Panc1 (cell line): ENCODE results near the gene RPE. TPM values are rescaled to one million over a fixed set of nuclear protein-coding genes. Genes with fewer than 3 reads are reported as not detected.

Source experiments
- ATAC-seq: fragments of 200-7000 bp; cut with Tn5 transposase; 2 replicates; pipeline ENCODE4 v1.9.1; 2020; ENCODE audit warnings: mild to moderate bottlenecking, moderate library complexity
- Bru-seq: library from RNA; stranded (reverse); fragments of 400-500 nt; gene quantifications from one replicate; lab custom pipeline; 2021; lab: Mats Ljungman, UMichigan
- BruChase-seq, 2 experiments: library from RNA; stranded (reverse); fragments of 400-500 nt; gene quantifications; one replicate each; lab custom pipeline; 2021; lab: Mats Ljungman, UMichigan
- BruUV-seq: library from RNA; stranded (reverse); fragments of 400-500 nt; replicated peaks from 2 replicates; lab custom pipeline; 2021; lab: Mats Ljungman, UMichigan
- CTCF ChIA-PET: fragments of 300-600 bp; sonication (Branson Sonifier 250); formaldehyde crosslinking; loops from one replicate; lab custom pipeline; 2022; ENCODE audit warnings: antibody characterized with exemption; lab: Charles Lee
- POLR2A ChIA-PET: fragments of 300-600 bp; sonication (Branson Sonifier 250); formaldehyde crosslinking; loops from one replicate; lab custom pipeline; 2022; ENCODE audit warnings: antibody characterized with exemption; lab: Charles Lee
- DNase-seq: peaks from one replicate; pipeline ENCODE4 v3.0.0-alpha.2; 2010; ENCODE audit warnings: low read depth, low spot score
- H3K27ac ChIP-seq: 2 replicates; pipeline ENCODE4 v1.5.1; 2011; ENCODE audit warnings: mild to moderate bottlenecking, low read length, inconsistent platforms
- H3K27me3 ChIP-seq: fragments of 200-500 bp; sonication (Bioruptor generic); 2 replicates; pipeline ENCODE4 v1.6.0; 2014; ENCODE audit warnings: low read length, inconsistent platforms; ENCODE audit not compliant: control insufficient read depth, insufficient read depth
- H3K36me3 ChIP-seq: fragments of 200-500 bp; sonication (Bioruptor generic); 2 replicates; pipeline ENCODE4 v1.5.1; 2014; ENCODE audit warnings: inconsistent platforms, mild to moderate bottlenecking, low read length, moderate library complexity; ENCODE audit not compliant: control insufficient read depth, insufficient read depth
- H3K4me1 ChIP-seq: 2 replicates; pipeline ENCODE4 v1.5.1; 2011; ENCODE audit warnings: inconsistent platforms, mild to moderate bottlenecking, low read length, moderate library complexity; ENCODE audit not compliant: control insufficient read depth, insufficient read depth
- H3K4me3 ChIP-seq, 2 experiments: 2 replicates each; pipeline ENCODE4 v1.5.1; 2011 to 2012; ENCODE audit warnings: low read depth in 2 of 2, low read length in 2 of 2, mild to moderate bottlenecking in 2 of 2, inconsistent platforms in 1 of 2, moderate library complexity in 1 of 2
- H3K9me3 ChIP-seq: fragments of 200-500 bp; sonication (Bioruptor generic); 2 replicates; pipeline ENCODE4 v1.5.1; 2014; ENCODE audit warnings: low read depth, mild to moderate bottlenecking, inconsistent platforms, low read length, moderate library complexity; ENCODE audit not compliant: control insufficient read depth, insufficient read depth
- POLR2AphosphoS5 ChIP-seq: IDR thresholded peaks from 2 replicates; pipeline ENCODE4 v1.6.1; 2012; ENCODE audit warnings: mild to moderate bottlenecking, low read depth, low read length, moderate library complexity
- SIN3A ChIP-seq: IDR thresholded peaks from 2 replicates; pipeline ENCODE4 v1.6.1; 2012; ENCODE audit warnings: low read depth, mild to moderate bottlenecking, low read length, moderate library complexity, borderline replicate concordance; ENCODE audit not compliant: insufficient read depth
- TCF7L2 ChIP-seq: IDR thresholded peaks from 2 replicates; pipeline ENCODE4 v1.6.1; 2011; ENCODE audit warnings: mild to moderate bottlenecking, low read depth, low read length, inconsistent platforms
- in situ Hi-C: cut with HindIII; loops from 2 replicates; pipeline ENCODE4 v1.10.0; 2016; ENCODE audit warnings: low sequenced_read_pairs, low pct_unique_long_range_greater_than_20kb
- intact Hi-C: fragments of 100-400 bp; cut with micrococcal nuclease; formaldehyde crosslinking; loops from one replicate; pipeline ENCODE4 v1.10.0; 2022; ENCODE audit not compliant: unreplicated experiment
- long read RNA-seq: library from polyadenylated mRNA; unstranded; transcript quantifications from one replicate; pipeline ENCODE4 v2.0.0, GENCODE V29; 2021; ENCODE audit not compliant: unreplicated experiment
- polyA plus RNA-seq: library from polyadenylated mRNA; unstranded; fragments of >200 nt; gene quantifications from one replicate; pipeline ENCODE4 v1.2.1, GENCODE V29; 2012; ENCODE audit warnings: missing spikeins; ENCODE audit not compliant: insufficient read length
- total RNA-seq: library from RNA; stranded (reverse); gene quantifications from one replicate; pipeline ENCODE4 v1.2.1, GENCODE V29; 2021; ENCODE audit not compliant: unreplicated experiment
- TF ChIP-seq, protein P1 (sequence below), 2 experiments: IDR thresholded peaks; 2 replicates each; pipeline ENCODE4 v1.6.1; 2011 to 2012; ENCODE audit warnings: low read depth in 2 of 2, control low read depth in 1 of 2, low read length in 1 of 2, mild to moderate bottlenecking in 1 of 2, moderate library complexity in 1 of 2; ENCODE audit not compliant: insufficient read depth in 1 of 2
- TF ChIP-seq, protein P2 (sequence below): fragments of 450-650 bp; IDR thresholded peaks from 2 replicates; pipeline ENCODE4 v1.5.1; 2017; ENCODE audit warnings: mild to moderate bottlenecking

RPE gene
- 100 TPM for total RNA-seq
- 72.1 TPM for polyA plus RNA-seq
- percentile 97 among the genes with signal in this experiment for Bru-seq, nascent RNA
- BruChase-seq, experiment 1, labeled RNA remaining after a 2-hour chase = percentile 98 among the genes with signal in this experiment
- percentile 97 among the genes with signal in this experiment for BruChase-seq, experiment 2, labeled RNA remaining after a 6-hour chase
- long read RNA-seq, transcript RPE-208 (7 exons, 1,128 nt) = minor isoform, 34 of 253 reads
- long read RNA-seq, transcript RPE-202 (6 exons, 2,569 nt) = major isoform, 152 of 253 reads
- long read RNA-seq, transcript RPE-205 (7 exons, 925 nt) = minor isoform, 8 of 253 reads
- long read RNA-seq, partial matches to known transcripts = 7 of 253 reads
- long read RNA-seq, other reads (novel, unspliced or antisense) = 40 of 253 reads

DNA sequence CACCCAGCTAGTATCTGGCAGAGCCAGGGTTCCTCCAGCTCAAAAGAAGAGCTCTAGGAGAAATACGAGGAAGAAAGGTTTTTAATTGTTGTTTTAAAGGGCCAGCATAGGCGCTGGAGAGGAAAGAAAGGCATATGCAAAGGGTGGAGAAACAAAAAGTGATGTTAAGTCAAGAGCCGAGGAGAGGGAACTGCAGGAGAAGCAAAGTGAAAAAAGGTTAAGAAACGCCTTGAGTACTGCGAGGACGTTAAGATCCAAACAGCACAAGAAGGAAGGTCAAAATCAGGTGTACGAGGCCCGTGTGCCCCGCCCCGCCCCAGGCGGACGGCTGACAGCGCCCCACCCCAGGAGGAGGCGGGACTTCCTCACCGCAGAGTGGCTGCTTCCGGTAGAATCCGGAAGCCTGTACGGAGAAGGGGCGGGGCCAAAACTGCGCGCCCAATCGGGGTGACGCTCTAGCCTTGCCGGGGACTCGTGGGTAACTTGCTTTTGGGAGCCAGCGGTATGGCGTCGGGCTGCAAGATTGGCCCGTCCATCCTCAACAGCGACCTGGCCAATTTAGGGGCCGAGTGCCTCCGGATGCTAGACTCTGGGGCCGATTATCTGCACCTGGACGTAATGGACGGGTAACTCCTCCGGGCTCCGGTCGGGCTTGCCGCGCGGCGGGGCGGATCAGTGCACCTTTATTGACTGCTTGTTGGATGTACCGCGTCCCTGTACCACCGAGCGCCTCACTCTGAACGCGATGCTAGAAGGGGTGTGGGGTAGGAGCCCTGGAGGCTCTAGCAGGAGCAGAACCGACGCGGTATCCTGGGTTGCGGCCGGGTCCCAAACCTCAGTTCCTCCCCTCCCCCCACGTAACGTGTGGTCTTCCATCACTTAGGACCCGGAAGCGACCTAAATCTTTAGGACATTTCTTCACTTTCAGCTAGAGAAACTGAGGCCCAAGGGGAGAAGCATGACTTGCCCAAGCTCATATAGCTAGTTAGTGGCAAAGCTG is at the start of gene RPE:
RPE (plus strand) TSS at position 481 of the 1,000 bp plus-strand sequence; CDS start at position 505, 24 bp downstream.
- Histone ChIP-seq H3K36me3 (peaks cover 6% of the 10 kb centered on the region), H3K4me1 (peaks cover 23% of the 10 kb centered on the region), H3K27me3 (no peaks in the 10 kb centered on the region), H3K4me3 (peak within 1 kb of the TSS; percentile 79 to 85), H3K9me3 (no peaks in the 10 kb centered on the region), H3K27ac (peak within 1 kb of the TSS; percentile 98)
- TF ChIP-seq, protein P1, sequence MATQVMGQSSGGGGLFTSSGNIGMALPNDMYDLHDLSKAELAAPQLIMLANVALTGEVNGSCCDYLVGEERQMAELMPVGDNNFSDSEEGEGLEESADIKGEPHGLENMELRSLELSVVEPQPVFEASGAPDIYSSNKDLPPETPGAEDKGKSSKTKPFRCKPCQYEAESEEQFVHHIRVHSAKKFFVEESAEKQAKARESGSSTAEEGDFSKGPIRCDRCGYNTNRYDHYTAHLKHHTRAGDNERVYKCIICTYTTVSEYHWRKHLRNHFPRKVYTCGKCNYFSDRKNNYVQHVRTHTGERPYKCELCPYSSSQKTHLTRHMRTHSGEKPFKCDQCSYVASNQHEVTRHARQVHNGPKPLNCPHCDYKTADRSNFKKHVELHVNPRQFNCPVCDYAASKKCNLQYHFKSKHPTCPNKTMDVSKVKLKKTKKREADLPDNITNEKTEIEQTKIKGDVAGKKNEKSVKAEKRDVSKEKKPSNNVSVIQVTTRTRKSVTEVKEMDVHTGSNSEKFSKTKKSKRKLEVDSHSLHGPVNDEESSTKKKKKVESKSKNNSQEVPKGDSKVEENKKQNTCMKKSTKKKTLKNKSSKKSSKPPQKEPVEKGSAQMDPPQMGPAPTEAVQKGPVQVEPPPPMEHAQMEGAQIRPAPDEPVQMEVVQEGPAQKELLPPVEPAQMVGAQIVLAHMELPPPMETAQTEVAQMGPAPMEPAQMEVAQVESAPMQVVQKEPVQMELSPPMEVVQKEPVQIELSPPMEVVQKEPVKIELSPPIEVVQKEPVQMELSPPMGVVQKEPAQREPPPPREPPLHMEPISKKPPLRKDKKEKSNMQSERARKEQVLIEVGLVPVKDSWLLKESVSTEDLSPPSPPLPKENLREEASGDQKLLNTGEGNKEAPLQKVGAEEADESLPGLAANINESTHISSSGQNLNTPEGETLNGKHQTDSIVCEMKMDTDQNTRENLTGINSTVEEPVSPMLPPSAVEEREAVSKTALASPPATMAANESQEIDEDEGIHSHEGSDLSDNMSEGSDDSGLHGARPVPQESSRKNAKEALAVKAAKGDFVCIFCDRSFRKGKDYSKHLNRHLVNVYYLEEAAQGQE (IDR thresholded peaks at IDR 0.05; ENCODE audit: insufficient read depth in 1 of 2, low read depth in 2 of 2, low read length in 1 of 2) = no peak
- 0 out of 2 replicates have a peak, but pooled peaks have one; percentile 53 for TF ChIP-seq SIN3A
- TF ChIP-seq POLR2AphosphoS5 = peak; percentile 86
- TF ChIP-seq, protein P2, sequence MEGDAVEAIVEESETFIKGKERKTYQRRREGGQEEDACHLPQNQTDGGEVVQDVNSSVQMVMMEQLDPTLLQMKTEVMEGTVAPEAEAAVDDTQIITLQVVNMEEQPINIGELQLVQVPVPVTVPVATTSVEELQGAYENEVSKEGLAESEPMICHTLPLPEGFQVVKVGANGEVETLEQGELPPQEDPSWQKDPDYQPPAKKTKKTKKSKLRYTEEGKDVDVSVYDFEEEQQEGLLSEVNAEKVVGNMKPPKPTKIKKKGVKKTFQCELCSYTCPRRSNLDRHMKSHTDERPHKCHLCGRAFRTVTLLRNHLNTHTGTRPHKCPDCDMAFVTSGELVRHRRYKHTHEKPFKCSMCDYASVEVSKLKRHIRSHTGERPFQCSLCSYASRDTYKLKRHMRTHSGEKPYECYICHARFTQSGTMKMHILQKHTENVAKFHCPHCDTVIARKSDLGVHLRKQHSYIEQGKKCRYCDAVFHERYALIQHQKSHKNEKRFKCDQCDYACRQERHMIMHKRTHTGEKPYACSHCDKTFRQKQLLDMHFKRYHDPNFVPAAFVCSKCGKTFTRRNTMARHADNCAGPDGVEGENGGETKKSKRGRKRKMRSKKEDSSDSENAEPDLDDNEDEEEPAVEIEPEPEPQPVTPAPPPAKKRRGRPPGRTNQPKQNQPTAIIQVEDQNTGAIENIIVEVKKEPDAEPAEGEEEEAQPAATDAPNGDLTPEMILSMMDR = no peak
- TF ChIP-seq TCF7L2 = no peak
- DNase-seq (peak; percentile 60), ATAC-seq (peak; percentile 100)
- in situ Hi-C loops (no loop called here), intact Hi-C loops (no loop called here)
- ChIA-PET CTCF (no interaction called here), POLR2A (no interaction called here)
- no TSS peak for BruUV-seq

DNA sequence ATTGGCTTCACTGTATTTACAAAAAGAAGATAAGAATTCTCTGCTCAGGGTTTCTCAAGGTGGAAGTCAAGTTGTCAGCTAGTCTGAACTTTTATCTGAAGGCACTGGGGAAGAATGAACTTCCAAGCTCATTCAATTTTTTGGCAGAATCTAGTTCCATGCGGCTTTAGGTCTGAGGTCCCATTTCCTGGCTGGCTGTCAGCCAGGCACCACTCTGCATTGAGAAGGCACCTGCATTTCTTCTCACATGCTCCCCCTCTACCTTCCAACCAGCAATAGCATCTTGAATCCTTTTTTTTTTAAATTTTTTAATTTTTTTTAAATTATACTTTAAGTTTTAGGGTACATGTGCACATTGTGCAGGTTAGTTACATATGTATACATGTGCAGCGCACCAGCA is 46.2 kb upstream of the RPE start:
- in situ Hi-C loops (no loop called here), intact Hi-C loops (no loop called here)
- Histone ChIP-seq H3K27me3 (peaks cover 2% of the 10 kb centered on the region; the same call in 1 of the 2 replicates), H3K27ac (no peak overlapping the region), H3K36me3 (no peaks in the 10 kb centered on the region), H3K4me3 (no peak overlapping the region), H3K9me3 (no peaks in the 10 kb centered on the region), H3K4me1 (no peaks in the 10 kb centered on the region; the same call in 1 of the 2 replicates)
- no TSS peak for BruUV-seq
- ChIA-PET POLR2A (interaction anchor here (0.6 kb wide), 1 partner anchor 19 kb away, joined by 3 read pairs; no protein-coding TSS in a partner anchor), CTCF (interaction anchor here (0.6 kb wide), 1 partner anchor 23 kb away, joined by 5 read pairs; no protein-coding TSS in a partner anchor)
- no peak for DNase-seq
- no peak for ATAC-seq
- TF ChIP-seq, protein P2 = no peak
- TF ChIP-seq POLR2AphosphoS5 (no peak), TCF7L2 (no peak), SIN3A (no peak)
- TF ChIP-seq, protein P1 (IDR thresholded peaks at IDR 0.05; ENCODE audit: insufficient read depth in 1 of 2, low read depth in 2 of 2, low read length in 1 of 2) = no peak
